Fibroblast of gingiva (primary cell): ENCODE results near the gene CLEC3A.
"Not testable (repeated sequence)": the region's sequence is repeated elsewhere in the genome, so short reads cannot be mapped to it uniquely, and the experiment has no call there.

Source experiments
- DNase-seq: peaks from one replicate; pipeline ENCODE4 v3.0.0-alpha.2; 2011; ENCODE audit warnings: low read depth

CLEC3A gene

DNA sequence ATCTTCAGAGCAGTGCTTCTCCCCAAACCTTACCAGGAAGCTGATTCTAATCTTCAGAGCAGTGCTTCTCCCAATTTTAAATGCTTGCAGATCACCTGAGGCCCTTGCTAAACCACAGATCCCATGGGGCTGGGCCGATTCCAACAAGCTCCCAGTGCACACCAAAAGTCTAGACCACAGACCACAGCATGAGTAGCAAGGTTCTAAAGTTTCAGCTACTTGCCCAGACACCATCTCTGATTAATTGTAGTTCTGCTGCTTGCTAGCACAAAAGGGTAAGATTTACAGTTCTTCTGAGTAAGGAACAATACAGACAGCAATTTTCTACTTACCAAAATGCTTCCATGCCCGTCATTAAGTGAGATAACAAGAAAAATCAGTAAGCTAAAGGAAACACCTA lies 12.2 kb downstream of the CLEC3A start:
- no peak for DNase-seq

DNA sequence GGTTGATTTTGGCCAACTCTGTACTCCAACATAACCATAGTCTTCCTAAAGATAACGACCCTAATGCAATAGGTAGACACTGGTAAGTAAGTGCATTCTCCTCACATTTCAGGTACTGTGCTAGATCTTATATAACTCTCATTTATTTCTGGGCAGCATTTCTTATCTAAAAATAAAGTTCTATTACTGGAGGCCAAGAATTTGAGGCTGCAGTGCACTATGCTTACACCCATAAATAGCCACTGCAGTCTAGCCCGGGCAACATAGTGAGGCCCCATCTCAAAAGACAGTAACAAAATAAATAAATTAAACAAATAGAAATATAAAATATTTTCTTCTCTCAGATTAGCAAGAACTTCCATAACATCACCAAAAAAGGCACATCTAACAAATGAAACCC lies 12.7 kb downstream of the CLEC3A start:
- no peak for DNase-seq

DNA sequence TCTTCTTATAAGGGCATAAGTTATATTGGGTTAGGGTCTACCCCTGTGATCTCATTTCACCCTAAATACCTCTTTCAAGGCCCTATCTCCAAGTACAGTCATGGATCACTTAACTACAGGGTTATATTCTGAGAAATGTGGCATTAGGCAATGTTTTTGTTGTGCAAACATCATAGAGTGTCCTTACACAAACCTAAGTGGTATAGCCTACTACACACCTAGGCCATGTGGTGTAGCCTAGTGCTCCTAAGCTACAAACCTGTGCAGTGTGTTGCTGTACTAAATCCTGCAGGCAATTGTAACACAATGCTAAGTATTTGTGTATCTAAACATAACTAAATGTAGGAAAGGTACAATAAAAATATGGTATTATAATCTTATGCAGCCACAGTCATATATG lies 18.0 kb downstream of the CLEC3A start:
- no peak for DNase-seq

DNA sequence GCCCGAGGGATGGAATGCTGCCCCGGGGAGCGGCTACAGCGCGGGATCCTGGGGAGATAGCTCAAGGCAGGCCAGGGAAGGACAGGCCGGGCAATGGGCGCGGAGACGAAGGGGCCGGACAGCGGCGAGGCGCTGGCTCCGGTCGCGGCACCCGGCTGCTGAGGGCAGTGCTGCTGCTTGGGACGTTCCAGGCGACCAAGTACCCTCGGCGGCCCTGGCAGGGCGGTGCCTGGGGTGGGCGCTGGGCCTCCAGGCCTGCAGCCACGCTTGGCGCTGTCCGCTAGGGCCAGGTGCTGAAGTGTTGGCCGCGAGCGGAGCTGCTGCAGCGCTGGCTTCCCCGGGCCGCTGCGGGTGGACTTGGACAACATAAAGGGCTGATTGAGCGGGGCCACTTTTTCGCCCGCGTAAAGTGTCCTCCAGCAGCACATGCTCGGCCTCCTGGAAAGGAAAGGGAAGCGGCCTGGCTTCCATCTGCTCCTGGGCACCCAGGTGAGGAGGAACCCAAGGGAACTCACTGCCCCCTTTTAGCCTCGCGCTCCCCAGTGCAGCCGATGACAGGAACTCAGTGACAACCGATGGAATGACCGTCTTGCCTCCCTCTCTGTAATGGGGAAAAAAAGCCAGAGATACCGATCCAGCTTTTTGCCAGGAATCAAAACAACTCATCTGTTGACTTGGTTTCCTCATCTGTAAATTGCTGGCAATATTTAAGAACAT lies 23.7 kb downstream of the CLEC3A start:
- no peak for DNase-seq

DNA sequence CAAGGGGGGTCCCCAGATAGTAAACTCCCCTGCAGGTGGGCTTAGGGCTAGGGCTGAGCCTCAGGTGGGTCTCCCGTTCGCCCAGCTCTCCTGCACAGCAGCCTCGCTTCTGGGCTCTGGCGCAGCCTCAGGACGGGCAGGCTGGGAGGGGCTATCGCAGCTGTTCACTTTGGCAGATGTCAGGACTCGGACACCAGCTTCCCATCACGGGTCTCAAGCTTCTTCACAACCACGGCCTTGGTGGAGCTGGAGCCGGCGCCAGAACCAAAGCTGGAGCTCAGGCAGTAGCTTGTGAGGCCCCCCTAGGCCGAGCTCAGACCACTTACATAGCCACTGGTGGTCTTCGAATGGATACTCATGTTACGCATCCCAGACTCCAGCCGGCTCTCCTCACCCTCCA lies 26.0 kb downstream of the CLEC3A start:
- no peak for DNase-seq

DNA sequence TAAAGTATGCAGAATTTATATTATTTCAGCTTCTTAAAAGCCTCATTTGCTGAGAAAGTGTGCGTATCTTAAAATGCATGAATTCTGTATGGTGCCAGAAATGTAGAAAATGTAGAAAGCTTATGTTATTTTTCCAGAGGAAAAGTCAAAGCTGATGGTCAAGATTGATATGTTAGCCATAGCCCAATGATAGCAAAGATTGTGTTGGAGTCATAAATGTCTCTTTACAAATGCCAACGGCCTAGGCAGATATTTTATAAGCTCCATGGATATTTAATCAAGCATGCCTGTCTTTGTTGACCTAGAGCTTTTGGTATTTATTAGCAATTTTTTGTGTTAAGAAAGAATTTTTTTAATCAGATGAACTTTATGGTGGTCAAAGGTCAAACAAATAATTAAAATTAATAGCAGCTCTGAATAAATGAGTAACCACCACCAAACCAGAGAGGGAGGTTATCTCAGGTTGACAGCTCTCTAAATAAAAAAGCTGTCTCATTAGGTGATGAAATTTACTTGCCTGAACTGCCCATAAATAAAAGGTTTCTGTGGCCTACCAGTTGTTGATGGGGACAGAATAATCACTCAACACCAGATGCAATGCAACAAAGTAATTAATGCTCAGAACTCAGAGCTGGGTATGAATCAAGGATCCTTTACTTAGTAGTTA lies 28.5 kb downstream of the CLEC3A start:
- DNase-seq = no peak

DNA sequence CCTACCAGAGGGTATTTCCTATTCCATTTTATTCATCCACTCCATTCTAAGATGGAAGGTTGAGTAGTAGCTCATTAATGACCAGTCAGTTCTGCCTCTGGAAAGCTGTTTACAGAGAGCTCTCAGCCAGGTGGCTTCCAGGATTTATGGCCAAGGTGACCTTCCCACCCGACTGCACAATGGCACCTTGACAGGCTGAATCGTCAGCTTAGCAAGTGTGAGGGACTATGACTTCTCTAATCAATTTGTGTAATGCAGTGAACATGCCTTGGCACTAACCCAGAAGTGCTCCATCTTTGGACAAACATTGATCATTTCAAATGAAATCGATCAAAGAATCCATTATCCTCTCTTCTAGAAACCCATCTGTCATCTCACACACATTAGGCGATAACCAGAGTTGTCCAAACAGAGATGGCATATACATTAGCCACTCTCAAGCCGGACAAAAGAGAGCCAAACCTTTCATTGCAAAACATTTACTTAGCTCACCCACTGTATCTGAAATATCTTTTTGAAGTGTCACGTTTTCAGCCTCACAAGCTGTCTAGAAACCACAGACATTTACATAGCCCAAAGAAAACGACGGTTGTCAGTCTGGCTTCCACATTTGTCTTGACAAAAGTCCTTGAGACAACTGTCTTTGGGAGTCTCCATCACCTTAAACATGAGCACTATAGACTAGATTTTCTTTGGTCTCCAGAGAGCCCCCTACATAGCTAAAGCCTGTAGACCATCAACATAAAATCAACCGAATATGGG lies 35.6 kb downstream of the CLEC3A start:
- no peak for DNase-seq

DNA sequence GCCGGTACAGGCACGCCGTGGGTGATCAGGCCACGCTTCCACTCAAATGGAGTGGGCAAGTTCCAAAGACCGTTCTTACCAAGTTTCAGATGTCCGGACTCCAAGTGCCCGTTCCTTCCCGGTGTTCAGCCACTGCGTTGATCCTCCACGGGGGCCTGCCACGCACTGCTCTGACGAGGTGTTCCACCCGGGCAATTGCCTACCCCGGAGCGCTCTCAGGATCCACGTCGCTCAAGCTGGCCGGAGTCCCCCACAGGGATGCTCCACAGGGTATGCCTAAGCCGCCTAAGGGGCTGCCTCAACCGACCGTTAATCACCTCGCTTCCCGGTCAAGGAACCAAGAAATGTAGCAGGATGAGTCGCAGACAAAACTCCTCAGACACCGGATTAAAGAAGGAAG lies 37.5 kb downstream of the CLEC3A start:
- not testable (repeated sequence) for DNase-seq

DNA sequence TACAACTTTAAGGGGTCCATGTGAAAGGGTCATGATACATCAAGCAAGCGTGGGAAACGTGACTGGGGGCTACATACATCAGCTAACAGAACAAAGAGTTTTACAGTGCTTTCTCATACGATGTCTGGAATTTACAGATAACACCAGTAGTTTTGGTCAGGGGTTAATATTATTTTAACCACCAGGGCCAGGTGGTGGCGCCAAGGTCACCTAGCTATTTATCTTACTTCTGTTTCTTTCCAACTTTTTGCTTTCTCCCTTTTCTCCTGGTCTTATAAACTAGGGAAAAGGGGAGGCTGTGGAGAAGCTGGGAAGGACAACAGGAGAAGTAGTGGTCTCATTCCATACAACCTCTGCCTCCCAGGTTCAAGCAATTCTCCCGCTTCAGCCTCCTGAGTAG lies 37.9 kb downstream of the CLEC3A start:
- no peak for DNase-seq

DNA sequence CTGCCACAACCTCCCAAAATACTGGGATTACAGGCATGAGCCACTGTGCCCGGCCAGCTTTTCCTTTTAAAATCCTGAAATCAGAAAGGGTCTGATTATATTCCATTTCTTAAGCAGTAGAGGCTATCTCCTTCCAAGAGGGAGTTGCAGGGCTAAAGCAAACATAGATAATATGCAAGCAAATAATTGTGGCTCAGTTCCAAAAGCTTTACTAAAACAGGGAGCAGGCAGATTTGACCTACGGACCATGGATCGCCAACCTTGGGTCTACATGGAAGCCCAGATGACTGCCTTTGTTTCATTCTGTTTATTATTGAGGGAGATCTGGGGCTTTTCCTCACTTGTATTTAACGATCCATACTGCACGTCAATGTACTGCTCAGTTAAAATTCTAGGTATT lies 38.5 kb downstream of the CLEC3A start:
- no peak for DNase-seq

DNA sequence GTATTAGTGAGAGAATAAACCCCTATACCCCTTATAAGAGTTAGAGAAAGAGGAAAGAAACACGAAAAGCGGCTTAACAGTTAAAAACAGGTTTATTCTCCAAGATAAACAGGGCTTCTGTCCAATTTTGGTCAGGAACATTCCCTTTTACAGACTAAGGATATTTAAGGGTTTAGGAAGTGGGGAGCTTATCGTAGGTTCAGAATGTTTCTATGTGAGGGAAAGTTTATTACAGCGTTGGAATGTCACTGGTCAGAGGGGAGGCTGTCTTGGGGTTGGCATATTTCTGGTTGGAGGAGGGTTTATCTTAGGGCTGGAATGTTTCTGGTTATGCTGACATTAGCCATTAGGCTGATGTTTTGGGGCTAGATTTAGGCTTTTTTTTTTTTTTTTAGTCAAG lies 43.0 kb downstream of the CLEC3A start:
- DNase-seq = no peak

DNA sequence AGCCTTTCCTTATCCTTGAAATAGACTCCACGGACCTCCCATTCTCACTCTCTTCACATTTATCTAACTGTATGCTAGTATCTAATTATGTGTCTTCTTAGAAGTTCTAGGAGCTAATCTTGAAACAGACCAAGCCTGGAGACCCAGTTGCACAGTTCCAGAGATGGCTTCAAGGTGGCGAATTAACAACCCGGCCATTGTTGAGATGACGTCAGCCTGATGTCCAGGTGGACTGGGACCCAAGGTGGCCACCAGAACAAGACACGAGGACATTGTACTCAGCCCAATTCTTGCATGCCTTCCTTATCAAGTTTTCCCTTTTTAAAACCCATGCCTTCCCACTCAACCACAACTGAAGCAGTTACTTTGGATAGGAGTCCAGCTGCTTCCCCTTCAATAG lies 47.6 kb downstream of the CLEC3A start:
- no peak for DNase-seq

DNA sequence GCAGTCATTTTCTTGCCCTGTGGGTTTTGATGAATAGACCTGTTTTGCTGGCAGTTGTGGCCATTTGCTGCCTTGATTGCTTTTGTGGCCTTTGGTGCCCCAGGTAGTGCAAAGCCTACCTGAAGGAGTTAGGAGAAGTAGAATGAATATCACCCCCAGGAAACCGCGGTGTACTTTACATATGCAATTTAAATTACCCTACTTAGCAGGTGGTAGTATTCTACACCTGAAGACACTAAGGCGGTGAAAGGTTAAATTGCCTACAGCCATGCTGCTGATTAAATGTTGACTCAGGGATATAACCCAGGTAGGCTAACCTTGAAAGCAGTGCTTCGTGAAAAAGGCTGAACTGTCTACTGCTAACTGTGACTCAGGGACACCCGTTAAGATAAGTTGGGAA lies 49.9 kb downstream of the CLEC3A start:
- DNase-seq = no peak

DNA sequence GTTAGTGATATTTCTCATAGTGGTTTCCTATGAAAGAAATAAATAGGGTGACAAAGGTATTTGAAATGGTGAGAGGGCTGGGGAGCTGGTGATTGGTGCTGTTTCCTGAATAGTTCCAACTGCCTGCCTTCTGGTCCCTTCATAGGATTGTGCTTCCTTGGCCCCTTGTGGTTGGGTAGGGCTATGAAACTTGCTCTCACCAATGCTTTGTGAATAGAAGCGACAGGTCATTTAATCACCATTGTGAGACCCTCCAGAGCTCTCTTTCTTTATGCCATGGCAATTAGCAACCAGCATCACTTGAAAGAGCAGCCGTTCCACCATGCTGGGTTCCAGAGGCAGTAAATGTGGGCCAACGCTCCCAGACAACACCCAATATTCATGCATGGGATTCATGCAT lies 53.5 kb downstream of the CLEC3A start:
- DNase-seq = no peak

DNA sequence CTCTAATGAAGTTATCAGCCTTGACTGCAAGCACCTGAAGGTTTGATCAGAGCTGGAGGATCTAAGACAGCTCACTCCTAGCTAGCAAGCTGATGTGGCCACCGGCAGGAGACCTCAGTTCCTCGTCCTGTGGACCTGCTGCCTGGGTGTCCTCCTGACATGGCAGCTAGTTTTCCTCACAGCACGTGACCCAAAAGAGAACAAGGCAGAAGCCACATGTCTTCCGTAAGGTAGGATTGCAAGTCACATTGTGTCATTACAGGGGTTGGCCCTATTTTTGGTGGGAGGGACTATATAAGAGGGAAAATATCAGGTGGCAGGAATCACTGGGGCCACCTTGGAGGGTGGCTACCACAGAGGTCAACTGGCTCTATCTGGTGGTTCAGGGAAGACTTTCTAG lies 59.0 kb downstream of the CLEC3A start:
- DNase-seq = no peak
